Central memory CD8-positive, alpha-beta T cell (primary cell): ENCODE results near the gene RGS9.
"Not testable (repeated sequence)": the region's sequence is repeated elsewhere in the genome, so short reads cannot be mapped to it uniquely, and the experiment has no call there.

Experiments used
- ATAC-seq: fragments of 150-1000 bp; cut with Tn5 transposase; replicated peaks from 2 replicates; pipeline ENCODE4 v1.10.0; 2022; ENCODE audit warnings: mild to moderate bottlenecking, moderate FRiP score, moderate number of reproducible peaks; ENCODE audit not compliant: poor library complexity, severe bottlenecking; ENCODE audit errors: extremely low read depth
- DNase-seq, 2 donors: peaks; one replicate each; pipeline ENCODE4 v3.0.0; 2021; ENCODE audit warnings: low spot score in 2 of 2
- H3K27ac Mint-ChIP-seq: one replicate; pipeline ENCODE4 v1.8.0; 2022; ENCODE audit warnings: low read depth, mild to moderate bottlenecking, moderate library complexity, mixed read lengths
- H3K27me3 Mint-ChIP-seq: one replicate; pipeline ENCODE4 v1.8.0; 2022; ENCODE audit warnings: mixed read lengths
- H3K36me3 Mint-ChIP-seq: one replicate; pipeline ENCODE4 v1.8.0; 2022; ENCODE audit warnings: mild to moderate bottlenecking, moderate library complexity, mixed read lengths; ENCODE audit not compliant: insufficient read depth
- H3K4me1 Mint-ChIP-seq: one replicate; pipeline ENCODE4 v1.8.0; 2022; ENCODE audit warnings: mixed read lengths
- H3K4me3 Mint-ChIP-seq: one replicate; pipeline ENCODE4 v1.8.0; 2022; ENCODE audit warnings: mild to moderate bottlenecking, moderate library complexity, mixed read lengths
- H3K9me3 Mint-ChIP-seq: one replicate; pipeline ENCODE4 v1.8.0; 2022; ENCODE audit warnings: mixed read lengths

The RGS9 gene

GRCh38 chr17:65102235-65102634, 34.9 kb upstream of the RGS9 start:
- Mint-ChIP-seq H3K27me3 (no peaks in the 10 kb centered on the region), H3K9me3 (no peaks in the 10 kb centered on the region), H3K4me1 (peaks cover 18% of the 10 kb centered on the region), H3K27ac (no peak overlapping the region), H3K36me3 (peaks cover 5% of the 10 kb centered on the region), H3K4me3 (no peak overlapping the region)
- DNase-seq = no peak
- no peak for ATAC-seq

- peaks cover 4% of the 10 kb centered on the region for H3K27me3 Mint-ChIP-seq
- ATAC-seq (no peak), DNase-seq (no peak)
- no peaks in the 10 kb centered on the region for H3K9me3 Mint-ChIP-seq
- no peak overlapping the region for H3K4me3 Mint-ChIP-seq
- peaks cover 5% of the 10 kb centered on the region for H3K36me3 Mint-ChIP-seq
- H3K27ac Mint-ChIP-seq = no peak overlapping the region
- H3K4me1 Mint-ChIP-seq = peaks cover 14% of the 10 kb centered on the region
Observed at GRCh38 chr17:65102788-65103187, 34.4 kb upstream of the RGS9 start.

- peak overlapping the region; percentile 32 for H3K27ac Mint-ChIP-seq
- H3K36me3 Mint-ChIP-seq = peaks cover 5% of the 10 kb centered on the region
- no peaks in the 10 kb centered on the region for H3K9me3 Mint-ChIP-seq
- DNase-seq (no peak), ATAC-seq (no peak)
- peaks cover 14% of the 10 kb centered on the region for H3K4me1 Mint-ChIP-seq
- no peak overlapping the region for H3K4me3 Mint-ChIP-seq
- peaks cover 10% of the 10 kb centered on the region for H3K27me3 Mint-ChIP-seq
Observed at GRCh38 chr17:65103431-65103830, 33.7 kb upstream of the RGS9 start.

- no peaks in the 10 kb centered on the region for H3K9me3 Mint-ChIP-seq
- DNase-seq (no peak), ATAC-seq (no peak)
- H3K27me3 Mint-ChIP-seq = peaks cover 11% of the 10 kb centered on the region
- no peak overlapping the region for H3K4me3 Mint-ChIP-seq
- H3K36me3 Mint-ChIP-seq = peaks cover 5% of the 10 kb centered on the region
- peak overlapping the region; percentile 32 for H3K27ac Mint-ChIP-seq
- H3K4me1 Mint-ChIP-seq = peaks cover 14% of the 10 kb centered on the region
Observed at GRCh38 chr17:65103896-65104295, 33.3 kb upstream of the RGS9 start.

- peaks cover 5% of the 10 kb centered on the region for H3K36me3 Mint-ChIP-seq
- peaks cover 14% of the 10 kb centered on the region for H3K4me1 Mint-ChIP-seq
- H3K4me3 Mint-ChIP-seq = no peak overlapping the region
- no peak overlapping the region for H3K27ac Mint-ChIP-seq
- DNase-seq = no peak
- peaks cover 11% of the 10 kb centered on the region for H3K27me3 Mint-ChIP-seq
- ATAC-seq = no peak
- H3K9me3 Mint-ChIP-seq = no peaks in the 10 kb centered on the region
Observed at GRCh38 chr17:65104541-65104940, 32.6 kb upstream of the RGS9 start.

- Mint-ChIP-seq H3K27me3 (peaks cover 11% of the 10 kb centered on the region), H3K4me1 (peaks cover 10% of the 10 kb centered on the region), H3K4me3 (no peak overlapping the region), H3K9me3 (no peaks in the 10 kb centered on the region), H3K36me3 (peaks cover 4% of the 10 kb centered on the region), H3K27ac (no peak overlapping the region)
- DNase-seq (no peak), ATAC-seq (no peak)
Observed at GRCh38 chr17:65104973-65105372, 32.2 kb upstream of the RGS9 start.

- Mint-ChIP-seq H3K36me3 (no peaks in the 10 kb centered on the region), H3K27ac (no peak overlapping the region), H3K4me1 (no peaks in the 10 kb centered on the region), H3K4me3 (no peak overlapping the region), H3K9me3 (no peaks in the 10 kb centered on the region), H3K27me3 (peaks cover 11% of the 10 kb centered on the region)
- ATAC-seq (no peak), DNase-seq (no peak)
Observed at GRCh38 chr17:65108152-65108551, 29.0 kb upstream of the RGS9 start.

GRCh38 chr17:65109543-65109942, 27.6 kb upstream of the RGS9 start:
- Mint-ChIP-seq H3K4me1 (no peaks in the 10 kb centered on the region), H3K4me3 (no peak overlapping the region), H3K27me3 (peaks cover 11% of the 10 kb centered on the region), H3K27ac (no peak overlapping the region), H3K9me3 (no peaks in the 10 kb centered on the region), H3K36me3 (no peaks in the 10 kb centered on the region)
- no peak for DNase-seq
- ATAC-seq = no peak

- Mint-ChIP-seq H3K36me3 (no peaks in the 10 kb centered on the region), H3K4me1 (no peaks in the 10 kb centered on the region), H3K27me3 (peaks cover 11% of the 10 kb centered on the region), H3K9me3 (no peaks in the 10 kb centered on the region), H3K4me3 (no peak overlapping the region), H3K27ac (no peak overlapping the region)
- ATAC-seq = no peak
- no peak for DNase-seq
Observed at GRCh38 chr17:65109990-65110680, 27.0 kb upstream of the RGS9 start.

GRCh38 chr17:65115839-65116238, 21.3 kb upstream of the RGS9 start:
- no peak for ATAC-seq
- no peaks in the 10 kb centered on the region for H3K9me3 Mint-ChIP-seq
- H3K4me1 Mint-ChIP-seq = peaks cover 6% of the 10 kb centered on the region
- no peak overlapping the region for H3K4me3 Mint-ChIP-seq
- no peak overlapping the region for H3K27ac Mint-ChIP-seq
- no peak for DNase-seq
- no peaks in the 10 kb centered on the region for H3K36me3 Mint-ChIP-seq
- H3K27me3 Mint-ChIP-seq = no peaks in the 10 kb centered on the region

GRCh38 chr17:65116515-65116914, 20.7 kb upstream of the RGS9 start:
- H3K9me3 Mint-ChIP-seq, DNase-seq: not testable (repeated sequence)

GRCh38 chr17:65117384-65118035, 19.7 kb upstream of the RGS9 start:
- no peak for DNase-seq
- no peak overlapping the region for H3K4me3 Mint-ChIP-seq
- no peak for ATAC-seq
- H3K27me3 Mint-ChIP-seq = no peaks in the 10 kb centered on the region
- peaks cover 18% of the 10 kb centered on the region for H3K4me1 Mint-ChIP-seq
- H3K36me3 Mint-ChIP-seq = no peaks in the 10 kb centered on the region
- no peak overlapping the region for H3K27ac Mint-ChIP-seq
- H3K9me3 Mint-ChIP-seq = no peaks in the 10 kb centered on the region

More at GRCh38 chr17:65116515-65116914, 20.7 kb upstream of the RGS9 start:
- not testable (repeated sequence) for H3K36me3 Mint-ChIP-seq, H3K27me3 Mint-ChIP-seq, H3K4me1 Mint-ChIP-seq, H3K4me3 Mint-ChIP-seq, H3K27ac Mint-ChIP-seq, ATAC-seq

GRCh38 chr17:65121368-65121767, 15.8 kb upstream of the RGS9 start:
- peak overlapping the region; percentile 95 for H3K27ac Mint-ChIP-seq

More at GRCh38 chr17:65121368-65121767, 15.8 kb upstream of the RGS9 start:
- peaks cover 21% of the 10 kb centered on the region for H3K4me1 Mint-ChIP-seq
- no peak for DNase-seq
- H3K36me3 Mint-ChIP-seq = peaks cover 3% of the 10 kb centered on the region
- H3K9me3 Mint-ChIP-seq = no peaks in the 10 kb centered on the region
- no peaks in the 10 kb centered on the region for H3K27me3 Mint-ChIP-seq
- no peak for ATAC-seq
- H3K4me3 Mint-ChIP-seq = no peak overlapping the region
